Loucy (cell line): ENCODE measurements around the gene ZFYVE1.
A peak's percentile ranks its signal among the peaks of the same experiment; 100 is the strongest.

Experiments used
- H2AFZ ChIP-seq: fragments of 200-600 bp; sonication (generic); 2 replicates; pipeline ENCODE4 v1.6.0; 2016; ENCODE audit warnings: antibody characterized with exemption, mild to moderate bottlenecking, low read length, moderate library complexity
- H3F3A ChIP-seq: fragments of 200-600 bp; 2 replicates; pipeline ENCODE4 v1.6.0; 2016; ENCODE audit warnings: antibody characterized with exemption, low read depth, mild to moderate bottlenecking
- H3K27me3 ChIP-seq: fragments of 200-600 bp; sonication (generic); 2 replicates; pipeline ENCODE4 v1.6.1; 2014; ENCODE audit warnings: low read length, mild to moderate bottlenecking; ENCODE audit not compliant: insufficient read depth, poor library complexity, severe bottlenecking
- H3K36me3 ChIP-seq: fragments of 200-600 bp; sonication (generic); 2 replicates; pipeline ENCODE4 v1.6.1; 2016; ENCODE audit warnings: low read length; ENCODE audit not compliant: insufficient read depth
- H3K4me1 ChIP-seq: fragments of 200-600 bp; sonication (generic); 2 replicates; pipeline ENCODE4 v1.5.1; 2014; ENCODE audit warnings: low read length, mild to moderate bottlenecking; ENCODE audit not compliant: insufficient read depth, poor library complexity, severe bottlenecking
- H3K4me2 ChIP-seq: fragments of 200-600 bp; sonication (generic); 2 replicates; pipeline ENCODE4 v1.6.0; 2014; ENCODE audit warnings: antibody characterized with exemption, low read length, low read depth, mild to moderate bottlenecking; ENCODE audit not compliant: poor library complexity, severe bottlenecking
- H3K4me3 ChIP-seq: fragments of 200-600 bp; sonication (generic); 2 replicates; pipeline ENCODE4 v1.5.1; 2014; ENCODE audit warnings: low read length, mild to moderate bottlenecking, mixed read lengths; ENCODE audit not compliant: poor library complexity, severe bottlenecking
- H3K79me2 ChIP-seq: fragments of 200-600 bp; sonication (generic); 2 replicates; pipeline ENCODE4 v1.6.1; 2014; ENCODE audit warnings: low read length; ENCODE audit not compliant: insufficient read depth
- H3K9ac ChIP-seq: fragments of 200-600 bp; sonication (generic); 2 replicates; pipeline ENCODE4 v1.6.0; 2014; ENCODE audit warnings: mild to moderate bottlenecking, low read depth, low read length, moderate library complexity; ENCODE audit not compliant: poor library complexity, severe bottlenecking
- H3K9me2 ChIP-seq: fragments of 200-600 bp; sonication (generic); replicated peaks from 2 replicates; pipeline ENCODE4 v1.6.1; 2016; ENCODE audit warnings: low read depth, low read length, mixed read lengths
- H3K9me3 ChIP-seq: fragments of 200-600 bp; sonication (generic); 2 replicates; pipeline ENCODE4 v1.6.1; 2014; ENCODE audit warnings: mild to moderate bottlenecking, antibody characterized with exemption, low read length, low read depth; ENCODE audit not compliant: insufficient read depth
- H4K20me1 ChIP-seq: fragments of 200-600 bp; sonication (generic); 2 replicates; pipeline ENCODE4 v1.6.0; 2014; ENCODE audit warnings: antibody characterized with exemption, low read length, mild to moderate bottlenecking; ENCODE audit not compliant: insufficient read depth, poor library complexity, severe bottlenecking
- EZH2phosphoT487 ChIP-seq: fragments of 200-600 bp; IDR thresholded peaks from 2 replicates; pipeline ENCODE4 v1.6.1; 2018; ENCODE audit warnings: antibody characterized with exemption, mild to moderate bottlenecking, moderate library complexity, borderline replicate concordance
- TF ChIP-seq, protein P1 (sequence below): fragments of 200-600 bp; sonication (generic); conservative IDR thresholded peaks from 2 replicates; pipeline ENCODE4 v1.5.1; 2014; ENCODE audit warnings: mild to moderate bottlenecking, antibody characterized with exemption, low read length

ZFYVE1 gene

DNA sequence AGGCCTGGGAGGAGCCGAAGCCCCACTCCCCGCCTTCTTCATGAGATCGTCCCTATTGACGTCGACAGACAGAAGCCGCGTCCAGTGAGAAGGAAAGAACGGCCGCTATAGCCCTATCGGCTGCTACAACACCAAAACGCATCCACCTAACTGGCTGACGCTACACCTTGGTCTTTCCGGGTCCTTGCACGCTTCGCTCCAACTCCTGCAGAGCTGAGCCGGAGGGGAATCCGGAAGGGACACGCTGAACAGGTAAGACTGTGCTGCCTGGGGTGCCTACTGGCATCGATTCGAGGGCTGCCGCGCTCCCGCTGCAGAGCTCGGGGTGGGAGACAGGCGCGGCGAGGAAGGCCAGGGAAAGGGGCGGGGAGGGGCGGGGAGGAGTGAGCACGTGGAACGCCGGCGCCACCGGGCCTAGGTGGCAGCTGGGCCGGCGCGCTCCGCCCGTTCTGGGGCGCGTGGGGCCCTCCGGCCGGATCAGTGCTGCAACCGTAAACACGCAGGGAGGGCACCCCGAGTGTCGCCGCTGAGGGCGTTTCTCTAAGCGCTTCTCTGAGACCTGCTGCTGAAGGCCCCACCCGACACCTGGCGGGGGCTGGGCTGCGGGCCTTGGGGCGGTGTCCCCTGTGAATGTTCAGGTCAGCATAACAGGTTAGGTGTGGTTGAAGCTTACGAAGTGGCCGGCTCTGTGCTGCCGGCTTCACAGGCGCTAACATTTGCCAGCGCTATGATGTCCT lies 100.4 kb downstream of the ZFYVE1 start, which contains the start of gene DCAF4:
DCAF4 (plus strand) TSS at position 173 of the 737 bp plus-strand sequence. CDS start 11,515 bp downstream, outside the sequence.
- H2AFZ ChIP-seq: peak within 1 kb of the TSS; percentile 98

GRCh38 chr14:72925815-72926291 lies 101.1 kb downstream of the ZFYVE1 start:
- H3K4me1 ChIP-seq: peaks cover 6% of the 10 kb centered on the region
- H3K79me2 ChIP-seq: no peaks in the 10 kb centered on the region
- H4K20me1 ChIP-seq: no peaks in the 10 kb centered on the region
- H3K4me2 ChIP-seq: peak overlapping the region; percentile 90
- H3K9me2 ChIP-seq: no peaks in the 10 kb centered on the region
- no peak overlapping the region for H3K9ac ChIP-seq
- TF ChIP-seq, protein P1, sequence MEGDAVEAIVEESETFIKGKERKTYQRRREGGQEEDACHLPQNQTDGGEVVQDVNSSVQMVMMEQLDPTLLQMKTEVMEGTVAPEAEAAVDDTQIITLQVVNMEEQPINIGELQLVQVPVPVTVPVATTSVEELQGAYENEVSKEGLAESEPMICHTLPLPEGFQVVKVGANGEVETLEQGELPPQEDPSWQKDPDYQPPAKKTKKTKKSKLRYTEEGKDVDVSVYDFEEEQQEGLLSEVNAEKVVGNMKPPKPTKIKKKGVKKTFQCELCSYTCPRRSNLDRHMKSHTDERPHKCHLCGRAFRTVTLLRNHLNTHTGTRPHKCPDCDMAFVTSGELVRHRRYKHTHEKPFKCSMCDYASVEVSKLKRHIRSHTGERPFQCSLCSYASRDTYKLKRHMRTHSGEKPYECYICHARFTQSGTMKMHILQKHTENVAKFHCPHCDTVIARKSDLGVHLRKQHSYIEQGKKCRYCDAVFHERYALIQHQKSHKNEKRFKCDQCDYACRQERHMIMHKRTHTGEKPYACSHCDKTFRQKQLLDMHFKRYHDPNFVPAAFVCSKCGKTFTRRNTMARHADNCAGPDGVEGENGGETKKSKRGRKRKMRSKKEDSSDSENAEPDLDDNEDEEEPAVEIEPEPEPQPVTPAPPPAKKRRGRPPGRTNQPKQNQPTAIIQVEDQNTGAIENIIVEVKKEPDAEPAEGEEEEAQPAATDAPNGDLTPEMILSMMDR: no peak
- no peak for TF ChIP-seq EZH2phosphoT487
- H3K4me3 ChIP-seq: peak overlapping the region; percentile 95
- no peaks in the 10 kb centered on the region for H3K36me3 ChIP-seq
- H3F3A ChIP-seq: no peaks in the 10 kb centered on the region
- H3K9me3 ChIP-seq: no peaks in the 10 kb centered on the region
- no peaks in the 10 kb centered on the region for H3K27me3 ChIP-seq
- peak overlapping the region; percentile 78 for H2AFZ ChIP-seq

More for the DNA sequence above, 100.4 kb downstream of the ZFYVE1 start, which contains the start of gene DCAF4:
- H3K36me3 ChIP-seq: no peaks in the 10 kb centered on the region
- no peaks in the 10 kb centered on the region for H3K9me3 ChIP-seq
- peak within 1 kb of the TSS; percentile 90 for H3K4me2 ChIP-seq
- peak within 1 kb of the TSS; percentile 68 for H3K9ac ChIP-seq
- H3K4me3 ChIP-seq: peak within 1 kb of the TSS; percentile 95
- H3K9me2 ChIP-seq: no peaks in the 10 kb centered on the region
- H3F3A ChIP-seq: no peaks in the 10 kb centered on the region
- no peaks in the 10 kb centered on the region for H4K20me1 ChIP-seq
- TF ChIP-seq, protein P1: no peak
- peaks cover 6% of the 10 kb centered on the region for H3K4me1 ChIP-seq
- no peaks in the 10 kb centered on the region for H3K79me2 ChIP-seq
- no peaks in the 10 kb centered on the region for H3K27me3 ChIP-seq

- Histone ChIP-seq H3K9me2 (no peaks in the 10 kb centered on the region), H3K4me1 (peaks cover 6% of the 10 kb centered on the region), H3F3A (no peaks in the 10 kb centered on the region), H3K4me2 (peak overlapping the region; percentile 90), H3K36me3 (no peaks in the 10 kb centered on the region), H2AFZ (peak overlapping the region; percentile 78), H3K9me3 (no peaks in the 10 kb centered on the region), H3K27me3 (no peaks in the 10 kb centered on the region), H3K79me2 (no peaks in the 10 kb centered on the region), H3K9ac (no peak overlapping the region), H4K20me1 (no peaks in the 10 kb centered on the region), H3K4me3 (peak overlapping the region; percentile 95)
- TF ChIP-seq, protein P1: no peak
- no peak for TF ChIP-seq EZH2phosphoT487
Observed at GRCh38 chr14:72925171-72925759, 101.6 kb downstream of the ZFYVE1 start.
